ENCODE data around the gene SFT2D1.
A peak's percentile ranks its signal among the peaks of the same experiment; 100 is the strongest.

SFT2D1 gene

DNA sequence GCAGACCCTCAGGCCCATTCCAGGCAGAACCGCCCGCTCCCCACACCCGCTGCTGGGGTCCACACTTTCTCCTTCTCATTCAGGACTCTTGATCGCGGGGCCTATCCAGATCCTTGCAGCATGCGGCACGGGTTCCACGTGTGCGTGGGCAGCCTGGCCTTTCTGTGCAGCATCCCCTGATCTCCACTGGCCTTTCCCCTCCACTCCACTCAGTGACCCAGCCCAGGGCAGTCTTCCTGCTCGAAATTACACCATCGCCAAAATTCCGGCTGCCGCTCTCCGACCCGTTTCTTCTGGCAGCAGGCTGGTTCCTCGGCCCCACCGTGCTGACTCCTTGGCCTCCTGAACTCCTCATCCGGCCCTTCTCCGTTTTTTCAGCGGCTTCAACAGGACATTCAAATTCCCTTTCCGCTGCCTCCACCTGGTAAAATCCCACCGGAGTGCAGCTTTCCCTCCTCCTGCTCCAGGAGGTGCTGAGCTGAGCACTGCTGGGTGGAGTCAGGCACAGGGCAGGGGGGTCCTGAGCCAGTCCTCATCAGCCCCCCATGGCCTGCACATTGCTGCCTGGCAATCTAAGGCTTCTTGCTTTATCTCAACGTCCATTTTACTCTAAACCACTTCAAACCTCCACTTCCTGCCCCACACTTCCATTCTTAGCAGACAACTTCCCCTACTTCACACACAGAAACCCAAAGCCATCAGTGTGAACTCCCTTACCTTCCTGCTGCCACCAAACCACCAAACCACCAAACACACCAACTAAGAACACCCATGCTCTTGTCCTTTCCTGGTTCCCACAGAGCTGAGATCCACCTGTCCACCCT, 9.0 kb downstream of the SFT2D1 start:
- H3K9ac ChIP-seq (ENCODE audit: insufficient read length), result no peak overlapping the region
- TF ChIP-seq FOXP2 (optimal IDR thresholded peaks at IDR 0.05; ENCODE audit: control extremely low read depth, extremely low read length, insufficient read depth), result no peak
- no peak for TF ChIP-seq POLR2AphosphoS5 (IDR thresholded peaks at IDR 0.05; ENCODE audit: borderline replicate concordance, low read depth, low read length)
- TF ChIP-seq EZH2 (IDR thresholded peaks at IDR 0.05), result no peak
- peaks cover 29% of the 10 kb centered on the region for H3K36me3 ChIP-seq (ENCODE audit: insufficient read depth, low read length)
- H3K27ac ChIP-seq, result no peak overlapping the region
- H3K9me3 ChIP-seq (ENCODE audit: low read depth, low read length), result no peaks in the 10 kb centered on the region
- DNase-seq (ENCODE audit: low read depth, low spot score), result no peak
- no peak overlapping the region for H3K4me3 ChIP-seq

DNA sequence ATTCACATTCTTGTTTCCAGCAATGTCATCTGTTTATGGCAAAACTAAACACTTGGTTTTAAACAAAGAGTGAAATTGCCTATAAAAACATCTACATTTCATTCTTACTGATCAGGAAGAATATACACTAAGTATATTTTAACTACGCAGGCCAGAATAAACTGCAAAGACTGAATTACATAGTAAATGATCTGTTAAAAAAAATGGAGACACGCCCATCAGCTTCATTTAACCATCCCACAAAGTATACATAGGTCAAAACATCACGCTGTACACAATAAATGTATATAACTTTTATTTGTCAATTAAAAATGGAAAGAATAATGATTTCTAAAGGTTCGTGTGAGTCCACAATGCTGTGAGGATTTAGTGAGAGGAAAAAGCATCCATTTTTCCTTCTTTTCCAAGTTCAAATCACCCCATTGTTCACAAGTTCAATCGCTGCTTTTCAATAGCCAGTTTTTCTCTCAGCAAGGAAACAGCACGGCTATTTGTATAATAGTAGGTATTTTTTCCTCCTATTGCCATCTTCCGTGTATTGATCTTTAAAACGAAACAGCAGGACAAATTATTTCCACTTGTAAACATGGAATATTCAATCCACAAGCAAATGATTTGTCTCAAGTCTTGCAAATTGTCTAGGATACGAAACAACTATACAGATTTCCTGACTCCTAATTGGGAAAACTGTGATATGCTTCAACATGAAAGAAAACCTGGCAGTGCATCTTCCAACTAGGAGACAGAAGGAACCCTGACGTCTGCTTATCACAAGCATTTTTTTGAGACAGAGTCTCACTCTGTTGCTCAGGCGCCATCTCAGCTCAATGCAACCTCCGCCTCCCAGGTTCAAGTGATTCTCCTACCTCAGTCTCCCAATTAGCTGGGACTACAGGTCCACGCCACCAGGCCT, 10.6 kb downstream of the SFT2D1 start:
- Histone ChIP-seq H3K27ac (no peak overlapping the region), H3K36me3 (ENCODE audit: insufficient read depth, low read length) (peaks cover 17% of the 10 kb centered on the region), H3K4me3 (no peak overlapping the region), H3K9ac (ENCODE audit: insufficient read length) (peak overlapping the region; percentile 5), H3K9me3 (ENCODE audit: low read depth, low read length) (no peaks in the 10 kb centered on the region)
- TF ChIP-seq FOXP2 (optimal IDR thresholded peaks at IDR 0.05; ENCODE audit: control extremely low read depth, extremely low read length, insufficient read depth) (no peak), EZH2 (IDR thresholded peaks at IDR 0.05) (no peak), POLR2AphosphoS5 (IDR thresholded peaks at IDR 0.05; ENCODE audit: borderline replicate concordance, low read depth, low read length) (no peak)
- DNase-seq (ENCODE audit: low read depth, low spot score), result no peak

- H3K36me3 ChIP-seq (ENCODE audit: insufficient read depth, low read length), result peaks cover 14% of the 10 kb centered on the region
- no peak overlapping the region for H3K4me3 ChIP-seq
- H3K27ac ChIP-seq, result no peak overlapping the region
- H3K9ac ChIP-seq (ENCODE audit: insufficient read length), result no peak overlapping the region
- TF ChIP-seq FOXP2 (optimal IDR thresholded peaks at IDR 0.05; ENCODE audit: control extremely low read depth, extremely low read length, insufficient read depth) (no peak), EZH2 (IDR thresholded peaks at IDR 0.05) (no peak), POLR2AphosphoS5 (IDR thresholded peaks at IDR 0.05; ENCODE audit: borderline replicate concordance, low read depth, low read length) (no peak)
- DNase-seq (ENCODE audit: low read depth, low spot score), result no peak
- H3K9me3 ChIP-seq (ENCODE audit: low read depth, low read length), result no peaks in the 10 kb centered on the region
Measured at GRCh38 chr6:166330612-166331011, 11.7 kb downstream of the SFT2D1 start.

- Histone ChIP-seq H3K27ac (no peak overlapping the region), H3K4me3 (no peak overlapping the region), H3K9ac (ENCODE audit: insufficient read length) (no peak overlapping the region), H3K36me3 (ENCODE audit: insufficient read depth, low read length) (peaks cover 33% of the 10 kb centered on the region), H3K9me3 (ENCODE audit: low read depth, low read length) (no peaks in the 10 kb centered on the region)
- no peak for DNase-seq (ENCODE audit: low read depth, low spot score)
- no peak for TF ChIP-seq EZH2 (IDR thresholded peaks at IDR 0.05)
- TF ChIP-seq POLR2AphosphoS5 (IDR thresholded peaks at IDR 0.05; ENCODE audit: borderline replicate concordance, low read depth, low read length), result no peak
- no peak for TF ChIP-seq FOXP2 (optimal IDR thresholded peaks at IDR 0.05; ENCODE audit: control extremely low read depth, extremely low read length, insufficient read depth)
Measured at GRCh38 chr6:166325383-166326042, 16.8 kb downstream of the SFT2D1 start.

DNA sequence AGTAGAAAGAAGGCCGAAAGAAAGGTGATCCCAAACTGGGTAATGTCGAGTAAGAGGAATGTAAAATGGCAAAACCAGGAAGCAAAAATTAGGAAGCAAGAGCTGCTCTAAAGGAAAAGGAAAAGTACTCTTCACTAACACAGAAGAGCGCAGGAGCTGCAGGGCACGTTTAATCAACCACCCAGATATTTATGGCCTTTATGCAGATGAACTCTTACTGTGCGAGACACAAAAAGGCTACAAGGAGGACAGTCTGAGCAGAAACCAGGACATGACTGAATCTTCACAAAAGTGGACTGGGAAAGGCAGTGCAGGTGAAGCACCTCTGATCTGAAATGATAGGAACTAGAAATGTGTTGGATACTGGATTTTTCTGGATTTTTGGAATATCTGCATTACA, 18.9 kb downstream of the SFT2D1 start:
- TF ChIP-seq FOXP2 (optimal IDR thresholded peaks at IDR 0.05; ENCODE audit: control extremely low read depth, extremely low read length, insufficient read depth) (no peak), POLR2AphosphoS5 (IDR thresholded peaks at IDR 0.05; ENCODE audit: borderline replicate concordance, low read depth, low read length) (no peak), EZH2 (IDR thresholded peaks at IDR 0.05) (no peak)
- Histone ChIP-seq H3K36me3 (ENCODE audit: insufficient read depth, low read length) (peaks cover 34% of the 10 kb centered on the region), H3K9ac (ENCODE audit: insufficient read length) (no peak overlapping the region), H3K4me3 (no peak overlapping the region), H3K9me3 (ENCODE audit: low read depth, low read length) (no peaks in the 10 kb centered on the region), H3K27ac (no peak overlapping the region)
- no peak for DNase-seq (ENCODE audit: low read depth, low spot score)

GRCh38 chr6:166318649-166319600, 23.4 kb downstream of the SFT2D1 start:
- no peak overlapping the region for H3K27ac ChIP-seq

DNA sequence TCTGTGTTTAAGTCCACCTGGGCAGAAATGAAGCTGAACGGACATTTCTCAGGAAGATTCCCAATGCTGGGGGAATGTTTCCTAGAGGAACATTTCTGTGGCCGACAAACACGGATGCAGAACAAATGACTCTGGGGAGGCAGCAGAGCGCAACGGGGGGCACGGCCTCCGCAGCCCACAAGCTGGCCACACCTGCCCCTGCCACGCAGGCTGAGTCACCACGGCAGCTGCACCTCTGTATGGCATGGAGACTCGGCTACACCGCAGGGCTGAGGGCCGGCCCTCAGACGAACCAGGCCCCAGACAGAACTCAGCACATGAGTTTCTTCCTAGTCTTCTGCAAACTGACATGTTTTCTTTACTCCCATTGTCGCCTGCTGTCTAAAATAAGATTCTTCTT, 24.1 kb downstream of the SFT2D1 start:
- H3K27ac ChIP-seq, result no peak overlapping the region
- TF ChIP-seq POLR2AphosphoS5 (IDR thresholded peaks at IDR 0.05; ENCODE audit: borderline replicate concordance, low read depth, low read length), result no peak
- H3K9me3 ChIP-seq (ENCODE audit: low read depth, low read length), result no peaks in the 10 kb centered on the region
- no peak overlapping the region for H3K9ac ChIP-seq (ENCODE audit: insufficient read length)
- peaks cover 22% of the 10 kb centered on the region for H3K36me3 ChIP-seq (ENCODE audit: insufficient read depth, low read length)
- no peak for DNase-seq (ENCODE audit: low read depth, low spot score)
- no peak overlapping the region for H3K4me3 ChIP-seq

More at GRCh38 chr6:166318649-166319600, 23.4 kb downstream of the SFT2D1 start:
- no peak for DNase-seq (ENCODE audit: low read depth, low spot score)
- no peak for TF ChIP-seq FOXP2 (optimal IDR thresholded peaks at IDR 0.05; ENCODE audit: control extremely low read depth, extremely low read length, insufficient read depth)
- Histone ChIP-seq H3K4me3 (no peak overlapping the region), H3K9me3 (ENCODE audit: low read depth, low read length) (no peaks in the 10 kb centered on the region), H3K9ac (ENCODE audit: insufficient read length) (no peak overlapping the region), H3K36me3 (ENCODE audit: insufficient read depth, low read length) (peaks cover 22% of the 10 kb centered on the region)
